GM20431 (cell line): ENCODE results near the gene KLF7.

Source experiments
- in situ Hi-C: fragments of 300-500 bp; cut with MseI, MboI; formaldehyde crosslinking; loops from one replicate; pipeline ENCODE4 v1.15.0; 2020; ENCODE audit warnings: low sequenced_read_pairs; ENCODE audit not compliant: unreplicated experiment

The KLF7 gene

DNA sequence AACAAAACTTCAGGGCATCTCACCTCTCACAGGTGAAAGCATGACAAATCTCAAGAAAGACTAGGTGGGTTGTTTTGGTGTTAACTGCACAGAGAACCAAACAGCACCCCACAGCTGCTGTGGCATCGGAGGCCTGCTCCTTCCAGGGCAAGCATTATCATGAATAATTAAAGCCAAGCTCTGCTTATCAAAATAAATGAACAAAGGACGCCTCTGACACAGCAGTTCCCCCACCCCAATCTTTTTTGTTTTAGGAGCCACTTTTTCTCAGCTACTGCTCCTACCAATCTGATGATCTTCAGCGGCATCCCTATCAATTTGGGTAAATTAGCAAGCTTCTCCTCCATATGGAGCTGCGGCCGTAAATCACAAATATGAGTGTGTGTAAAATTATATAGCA, 58.6 kb downstream of the KLF7 start:
- in situ Hi-C loops, result no loop called here

- in situ Hi-C loops, result no loop called here
Measured at GRCh38 chr2:207103132-207103531, 62.6 kb downstream of the KLF7 start.

- in situ Hi-C loops, result no loop called here
Measured at GRCh38 chr2:207101984-207102383, 63.8 kb downstream of the KLF7 start.

- in situ Hi-C loops, result no loop called here
Measured at GRCh38 chr2:207097278-207097677, 68.5 kb downstream of the KLF7 start.

DNA sequence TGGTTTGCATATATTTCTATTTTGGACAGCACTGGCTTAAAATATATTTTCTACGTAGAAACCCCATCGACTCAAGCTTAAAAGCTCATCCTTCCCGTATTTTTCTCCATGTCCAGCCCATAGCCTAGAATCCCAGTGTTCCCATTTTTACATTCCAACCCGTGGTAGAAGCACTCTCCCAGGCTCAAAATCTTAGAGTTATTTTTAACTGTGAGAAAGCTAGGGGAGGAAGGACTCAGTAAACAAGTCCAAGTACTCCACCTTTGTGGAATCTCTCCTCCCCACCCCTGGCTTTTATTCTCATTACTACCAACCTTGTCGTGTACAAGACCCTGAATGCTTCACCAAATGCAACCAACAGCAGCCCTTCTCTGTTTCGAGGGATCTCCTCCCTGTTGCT, 69.8 kb downstream of the KLF7 start:
- in situ Hi-C loops, result no loop called here

GRCh38 chr2:207093234-207093633, 72.5 kb downstream of the KLF7 start:
- in situ Hi-C loops, result no loop called here

- in situ Hi-C loops, result no loop called here
Measured at GRCh38 chr2:207092818-207093217, 72.9 kb downstream of the KLF7 start.

DNA sequence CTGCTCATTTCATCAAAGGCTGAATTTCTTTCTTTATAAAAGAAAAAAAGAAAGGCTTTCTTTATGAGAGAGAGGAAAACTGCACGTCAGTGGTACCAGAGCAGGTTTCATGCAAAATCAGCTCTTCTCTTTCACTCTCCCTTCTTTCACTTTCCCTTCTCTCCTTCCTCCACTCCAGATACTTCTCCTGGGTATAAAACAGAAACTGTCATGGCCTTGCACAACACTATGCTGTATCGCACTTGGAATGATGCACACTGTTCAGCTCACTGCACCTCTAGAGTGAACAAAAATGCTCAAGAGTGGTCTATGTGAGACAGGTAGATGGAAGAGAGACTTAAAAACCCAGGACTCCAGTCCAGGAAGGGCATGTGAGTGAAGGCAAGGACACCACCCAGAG, 73.8 kb downstream of the KLF7 start:
- in situ Hi-C loops, result no loop called here

DNA sequence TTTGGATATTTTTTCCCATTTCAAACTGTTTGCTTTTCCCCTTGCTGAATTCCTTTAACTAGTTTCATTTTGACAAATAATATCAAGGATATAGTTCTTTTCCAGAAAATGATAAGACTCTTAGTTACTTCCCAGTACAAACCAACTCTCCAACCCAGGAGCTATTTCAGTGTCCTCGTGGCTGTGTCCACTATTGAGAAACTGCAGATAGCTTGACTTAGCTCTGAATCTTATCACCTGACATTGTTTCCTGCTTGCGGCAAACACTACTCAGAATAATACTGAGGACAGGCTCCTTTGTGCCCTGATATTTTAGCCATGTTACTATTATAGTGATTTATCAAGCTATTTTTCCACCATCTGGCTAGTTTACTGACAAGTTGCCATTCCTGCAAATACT, 74.6 kb downstream of the KLF7 start:
- in situ Hi-C loops, result no loop called here

GRCh38 chr2:207090389-207090788, 75.4 kb downstream of the KLF7 start:
- in situ Hi-C loops, result no loop called here

DNA sequence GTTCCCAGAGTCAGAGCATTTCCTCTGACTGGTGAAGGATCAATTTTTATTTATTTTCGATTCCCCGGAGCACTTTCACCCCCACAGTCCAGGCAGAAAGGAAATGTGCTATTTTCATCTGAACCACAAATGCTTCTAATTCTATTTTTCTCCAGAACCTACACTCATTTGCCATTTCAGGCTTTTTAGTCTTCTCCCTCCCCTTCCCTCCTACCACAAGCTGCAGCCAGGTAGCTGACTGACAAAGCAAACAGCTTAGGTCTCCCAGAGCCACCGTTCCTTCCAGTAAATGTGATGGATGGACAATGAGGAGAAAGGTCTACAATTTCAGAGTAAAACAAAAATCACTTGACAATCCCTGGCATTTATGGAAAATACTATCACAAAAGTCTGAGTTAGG, 76.9 kb downstream of the KLF7 start:
- in situ Hi-C loops, result no loop called here

GRCh38 chr2:207088276-207088675, 77.5 kb downstream of the KLF7 start:
- in situ Hi-C loops, result no loop called here

GRCh38 chr2:207087046-207087902, 78.5 kb downstream of the KLF7 start:
- in situ Hi-C loops, result no loop called here

GRCh38 chr2:207086136-207086535, 79.6 kb downstream of the KLF7 start:
- in situ Hi-C loops, result no loop called here

DNA sequence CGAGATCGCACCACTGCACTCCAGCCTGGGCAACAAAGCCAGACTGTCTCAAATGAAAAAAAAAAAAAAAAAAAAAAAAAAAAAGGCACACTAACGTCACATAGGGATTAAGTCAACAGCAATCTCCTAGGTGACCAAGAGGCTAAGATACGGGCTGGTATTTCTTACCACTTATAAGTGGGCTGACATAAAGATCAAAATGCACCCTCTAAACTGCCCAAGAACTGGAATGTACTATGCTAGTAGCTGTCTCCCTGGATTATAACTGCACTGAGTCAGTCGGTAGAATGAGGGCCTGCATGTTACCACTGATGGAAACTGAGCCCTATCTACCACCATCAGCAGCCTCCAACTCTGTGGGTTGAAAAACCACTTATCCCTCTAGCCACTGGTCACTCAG, 80.6 kb downstream of the KLF7 start:
- in situ Hi-C loops, result no loop called here

- in situ Hi-C loops, result no loop called here
Measured at GRCh38 chr2:207083361-207084110, 82.2 kb downstream of the KLF7 start.

- in situ Hi-C loops, result no loop called here
Measured at GRCh38 chr2:207082619-207083018, 83.1 kb downstream of the KLF7 start.

DNA sequence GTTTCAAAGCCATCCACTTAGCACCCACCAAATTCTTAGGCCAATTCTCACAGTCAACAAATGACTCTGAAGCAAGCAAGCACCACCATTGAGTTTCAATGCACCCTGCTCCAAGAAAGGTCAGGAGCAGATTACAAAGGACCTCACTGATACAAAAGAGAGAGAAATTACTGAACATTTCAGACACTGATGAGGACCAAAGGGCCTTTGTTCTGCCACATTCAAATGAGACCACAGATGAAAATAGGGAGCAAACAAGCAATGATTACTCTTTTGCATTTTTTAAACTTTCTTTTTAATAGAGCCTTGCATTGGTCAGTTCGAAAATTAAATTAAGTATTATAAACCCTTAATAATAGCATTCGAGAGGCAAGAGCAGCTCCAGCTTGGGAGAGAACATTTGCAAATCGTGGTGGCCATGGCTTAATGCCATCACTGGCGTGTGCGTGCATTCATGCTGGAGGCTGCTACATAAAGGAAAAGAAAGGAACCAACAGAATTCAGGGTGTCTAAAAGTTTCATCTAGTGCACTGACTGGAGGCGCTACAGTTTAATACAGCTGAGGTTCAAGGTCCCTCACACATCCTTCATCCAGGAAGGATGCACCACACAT, 87.5 kb downstream of the KLF7 start:
- in situ Hi-C loops, result no loop called here

- in situ Hi-C loops, result no loop called here
Measured at GRCh38 chr2:207077266-207077665, 88.5 kb downstream of the KLF7 start.

DNA sequence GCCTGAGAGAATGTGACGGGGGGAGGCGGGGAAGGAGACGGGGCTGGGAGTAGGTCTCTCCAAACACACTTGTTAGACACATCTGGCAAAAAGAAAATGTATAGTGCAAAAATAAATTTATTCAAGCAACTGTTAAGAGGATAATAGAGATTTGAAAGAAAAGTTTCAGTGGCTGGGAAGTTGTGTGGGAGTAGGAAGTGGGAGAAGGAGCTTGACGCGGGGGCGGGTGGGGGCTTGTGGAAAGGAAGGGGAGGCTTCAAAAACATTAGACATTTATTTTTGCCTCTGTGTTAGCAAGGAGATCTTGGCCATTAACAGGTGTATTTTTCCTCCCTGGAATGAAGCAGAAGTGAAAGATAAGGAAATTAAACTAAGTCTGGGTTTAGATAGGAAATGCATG, 90.3 kb downstream of the KLF7 start:
- in situ Hi-C loops, result no loop called here
